Right hindlimb (tissue), 1 donor: ENCODE data around the gene AREL1.

ENCODE experiments used
- DNase-seq: peaks from one replicate; pipeline ENCODE4 v3.0.0-alpha.2; 2018

AREL1 gene

GRCh38 chr14:74658535-74659131 is 54.2 kb downstream of the AREL1 start:
- no peak for DNase-seq

- no peak for DNase-seq
Observed at GRCh38 chr14:74656964-74657363, 55.9 kb downstream of the AREL1 start.

- DNase-seq, result no peak
Observed at GRCh38 chr14:74655599-74656395, 57.1 kb downstream of the AREL1 start.

GRCh38 chr14:74654931-74655330 is 57.9 kb downstream of the AREL1 start:
- no peak for DNase-seq

- no peak for DNase-seq
Observed at GRCh38 chr14:74653386-74654138, 59.3 kb downstream of the AREL1 start.

GRCh38 chr14:74652541-74652940 is 60.3 kb downstream of the AREL1 start:
- no peak for DNase-seq

- no peak for DNase-seq
Observed at GRCh38 chr14:74650927-74651686, 61.8 kb downstream of the AREL1 start.

- no peak for DNase-seq
Observed at GRCh38 chr14:74649673-74650072, 63.2 kb downstream of the AREL1 start.

- DNase-seq, result no peak
Observed at GRCh38 chr14:74649167-74649566, 63.7 kb downstream of the AREL1 start.

- no peak for DNase-seq
Observed at GRCh38 chr14:74648601-74649000, 64.3 kb downstream of the AREL1 start.

GRCh38 chr14:74647678-74648461 is 65.0 kb downstream of the AREL1 start:
- peak; percentile 42 for DNase-seq

GRCh38 chr14:74647061-74647677 is 65.7 kb downstream of the AREL1 start:
- no peak for DNase-seq

- no peak for DNase-seq
Observed at GRCh38 chr14:74645756-74646470, 67.0 kb downstream of the AREL1 start.

- DNase-seq, result no peak
Observed at GRCh38 chr14:74645244-74645643, 67.6 kb downstream of the AREL1 start.

GRCh38 chr14:74641601-74642391 is 71.1 kb downstream of the AREL1 start:
- peak; percentile 59 for DNase-seq

- no peak for DNase-seq
Observed at GRCh38 chr14:74638966-74639365, 73.9 kb downstream of the AREL1 start.

- no peak for DNase-seq
Observed at GRCh38 chr14:74638066-74638465, 74.8 kb downstream of the AREL1 start.

GRCh38 chr14:74637178-74637550 is 75.7 kb downstream of the AREL1 start:
- no peak for DNase-seq

GRCh38 chr14:74636424-74637177 is 76.3 kb downstream of the AREL1 start:
- no peak for DNase-seq
